GM12878 (cell line): ENCODE results near the gene KIAA1671. TPM values are rescaled to one million over a fixed set of nuclear protein-coding genes. Genes with fewer than 3 reads are reported as not detected.

Experiments used
- CBFB ChIP-seq: IDR thresholded peaks from 2 replicates; pipeline ENCODE4 v1.6.1; 2016; ENCODE audit warnings: antibody characterized with exemption, low read depth
- DPF2 ChIP-seq: fragments of 450-650 bp; IDR thresholded peaks from 2 replicates; pipeline ENCODE4 v1.6.1; 2017; ENCODE audit warnings: mild to moderate bottlenecking
- ETV6 ChIP-seq, 2 experiments: fragments of 450-650 bp in 1 of 2; IDR thresholded peaks in 1 of 2; conservative IDR thresholded peaks in 1 of 2; 2 replicates each; pipeline ENCODE4 v1.6.1; 2014; ENCODE audit warnings: antibody characterized with exemption in 1 of 2, borderline replicate concordance in 1 of 2, low read depth in 1 of 2, mild to moderate bottlenecking in 1 of 2, moderate library complexity in 1 of 2
- IKZF1 ChIP-seq: fragments of 450-650 bp; conservative IDR thresholded peaks from 2 replicates; pipeline ENCODE4 v1.6.1; 2017; ENCODE audit warnings: antibody characterized with exemption, mild to moderate bottlenecking
- KLF5 ChIP-seq: fragments of 450-650 bp; IDR thresholded peaks from 2 replicates; pipeline ENCODE4 v1.6.1; 2014; ENCODE audit warnings: mild to moderate bottlenecking; ENCODE audit not compliant: partially characterized antibody
- NBN ChIP-seq: fragments of 450-650 bp; IDR thresholded peaks from 2 replicates; pipeline ENCODE4 v1.6.1; 2016
- NFYA ChIP-seq: IDR thresholded peaks from 2 replicates; pipeline ENCODE4 v1.6.1; 2011; ENCODE audit warnings: low read depth, mild to moderate bottlenecking, low read length, improper control_type of control experiment, borderline replicate concordance
- RAD21 ChIP-seq: IDR thresholded peaks from 2 replicates; pipeline ENCODE4 v1.6.1; 2011; ENCODE audit warnings: mild to moderate bottlenecking, low read depth, low read length, moderate library complexity; ENCODE audit not compliant: insufficient read depth
- SIN3A ChIP-seq: IDR thresholded peaks from 2 replicates; pipeline ENCODE4 v1.6.1; 2012; ENCODE audit warnings: low read depth, low read length, improper control_type of control experiment
- SMAD1 ChIP-seq: fragments of 450-650 bp; IDR thresholded peaks from 2 replicates; pipeline ENCODE4 v1.6.1; 2018; ENCODE audit warnings: mild to moderate bottlenecking, low read depth; ENCODE audit not compliant: partially characterized antibody
- STAT1 ChIP-seq: fragments of 450-650 bp; conservative IDR thresholded peaks from 2 replicates; pipeline ENCODE4 v1.6.1; 2014; ENCODE audit warnings: antibody characterized with exemption, mild to moderate bottlenecking
- TARDBP ChIP-seq: IDR thresholded peaks from 2 replicates; pipeline ENCODE4 v1.6.1; 2016; ENCODE audit warnings: borderline replicate concordance
- TCF3 ChIP-seq: IDR thresholded peaks from 2 replicates; pipeline ENCODE4 v1.6.1; 2012; ENCODE audit warnings: low read depth, mild to moderate bottlenecking, low read length, borderline replicate concordance; ENCODE audit not compliant: insufficient read depth
- ZNF274 ChIP-seq: IDR thresholded peaks from one replicate; pipeline ENCODE4 v1.8.0; 2011; ENCODE audit not compliant: insufficient read length, insufficient read depth
- polyA plus RNA-seq, 11 experiments: library from polyadenylated mRNA; depleted of rRNA in 4 of 11; unstranded in 6 of 11; stranded (reverse) in 5 of 11; fragments of >200 nt; fragmentation: Nextera tagmentation in 4 of 11; fragmentation: Illumina TruSeq in 1 of 11; extraction: Ambion mirVana in 4 of 11; extraction: Trizol in 1 of 11; gene quantifications; 1 replicate in 1 of 11; 2 replicates in 10 of 11; pipeline versions ENCODE4 v1.2.1 to v1.2.3, GENCODE V29; 2011 to 2016; ENCODE audit warnings: inconsistent platforms in 2 of 11, missing spikeins in 2 of 11, low read depth in 1 of 11
- total RNA-seq, 4 experiments: library from RNA; depleted of rRNA in 3 of 4; stranded (reverse); fragments of >200 nt in 3 of 4; fragmentation: Illumina TruSeq in 1 of 4; extraction: Trizol in 1 of 4; gene quantifications; 2 replicates each; pipeline versions ENCODE4 v1.2.1 to v1.2.3, GENCODE V29; 2013 to 2021
- TF ChIP-seq, protein P1 (sequence below): fragments of 450-650 bp; IDR thresholded peaks from 2 replicates; pipeline ENCODE4 v1.6.1; 2017; ENCODE audit warnings: low read depth, mild to moderate bottlenecking, moderate library complexity
- TF ChIP-seq, protein P2 (sequence below), 3 experiments: IDR thresholded peaks in 2 of 3; conservative IDR thresholded peaks in 1 of 3; 2 replicates each; pipeline ENCODE4 v1.5.1; 2011; ENCODE audit warnings: low read depth in 3 of 3, low read length in 3 of 3, mild to moderate bottlenecking in 3 of 3, control low read depth in 2 of 3, moderate library complexity in 2 of 3, inconsistent platforms in 1 of 3, mixed read lengths in 1 of 3; ENCODE audit not compliant: control insufficient read depth in 2 of 3, insufficient read depth in 1 of 3; ENCODE audit errors: extremely low read depth in 1 of 3
- TF ChIP-seq, protein P3 (sequence below): fragments of 450-650 bp; IDR thresholded peaks from 2 replicates; pipeline ENCODE4 v1.6.1; 2018; ENCODE audit warnings: borderline replicate concordance, mild to moderate bottlenecking; ENCODE audit not compliant: partially characterized antibody
- TF ChIP-seq, protein P4 (sequence below): fragments of 450-650 bp; IDR thresholded peaks from 2 replicates; pipeline ENCODE4 v1.6.1; 2017; ENCODE audit warnings: mild to moderate bottlenecking, moderate library complexity

KIAA1671 gene
- total and polyA plus RNA-seq, 10 of the 15 experiments (the other 5 are each of a cell fraction or from before 2014, with no cell fraction given) = 0.05 to 2.7 (median 0.33) TPM

GRCh38 chr22:25235547-25236290 is 283.2 kb downstream of the KIAA1671 start (continued):
- TF ChIP-seq NFYA (peak; percentile 8; the same call in 1 of the 2 replicates), DPF2 (peak; percentile 83), RAD21 (peak; percentile 83), SIN3A (no peak), CBFB (no peak), TARDBP (no peak), ETV6 (conservative IDR thresholded peaks at IDR 0.05 in 1 of 2, IDR thresholded peaks at IDR 0.05 in 1 of 2; ENCODE audit: borderline replicate concordance in 1 of 2, low read depth in 1 of 2) (no peak), KLF5 (no peak), STAT1 (no peak), IKZF1 (no peak), ZNF274 (no peak), NBN (no peak), SMAD1 (no peak), TCF3 (no peak)
- TF ChIP-seq, protein P1, sequence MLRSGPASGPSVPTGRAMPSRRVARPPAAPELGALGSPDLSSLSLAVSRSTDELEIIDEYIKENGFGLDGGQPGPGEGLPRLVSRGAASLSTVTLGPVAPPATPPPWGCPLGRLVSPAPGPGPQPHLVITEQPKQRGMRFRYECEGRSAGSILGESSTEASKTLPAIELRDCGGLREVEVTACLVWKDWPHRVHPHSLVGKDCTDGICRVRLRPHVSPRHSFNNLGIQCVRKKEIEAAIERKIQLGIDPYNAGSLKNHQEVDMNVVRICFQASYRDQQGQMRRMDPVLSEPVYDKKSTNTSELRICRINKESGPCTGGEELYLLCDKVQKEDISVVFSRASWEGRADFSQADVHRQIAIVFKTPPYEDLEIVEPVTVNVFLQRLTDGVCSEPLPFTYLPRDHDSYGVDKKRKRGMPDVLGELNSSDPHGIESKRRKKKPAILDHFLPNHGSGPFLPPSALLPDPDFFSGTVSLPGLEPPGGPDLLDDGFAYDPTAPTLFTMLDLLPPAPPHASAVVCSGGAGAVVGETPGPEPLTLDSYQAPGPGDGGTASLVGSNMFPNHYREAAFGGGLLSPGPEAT = no peak
- TF ChIP-seq, protein P2, sequence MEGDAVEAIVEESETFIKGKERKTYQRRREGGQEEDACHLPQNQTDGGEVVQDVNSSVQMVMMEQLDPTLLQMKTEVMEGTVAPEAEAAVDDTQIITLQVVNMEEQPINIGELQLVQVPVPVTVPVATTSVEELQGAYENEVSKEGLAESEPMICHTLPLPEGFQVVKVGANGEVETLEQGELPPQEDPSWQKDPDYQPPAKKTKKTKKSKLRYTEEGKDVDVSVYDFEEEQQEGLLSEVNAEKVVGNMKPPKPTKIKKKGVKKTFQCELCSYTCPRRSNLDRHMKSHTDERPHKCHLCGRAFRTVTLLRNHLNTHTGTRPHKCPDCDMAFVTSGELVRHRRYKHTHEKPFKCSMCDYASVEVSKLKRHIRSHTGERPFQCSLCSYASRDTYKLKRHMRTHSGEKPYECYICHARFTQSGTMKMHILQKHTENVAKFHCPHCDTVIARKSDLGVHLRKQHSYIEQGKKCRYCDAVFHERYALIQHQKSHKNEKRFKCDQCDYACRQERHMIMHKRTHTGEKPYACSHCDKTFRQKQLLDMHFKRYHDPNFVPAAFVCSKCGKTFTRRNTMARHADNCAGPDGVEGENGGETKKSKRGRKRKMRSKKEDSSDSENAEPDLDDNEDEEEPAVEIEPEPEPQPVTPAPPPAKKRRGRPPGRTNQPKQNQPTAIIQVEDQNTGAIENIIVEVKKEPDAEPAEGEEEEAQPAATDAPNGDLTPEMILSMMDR (IDR thresholded peaks at IDR 0.05 in 2 of 3, conservative IDR thresholded peaks at IDR 0.05 in 1 of 3; ENCODE audit: control insufficient read depth in 2 of 3, extremely low read depth in 1 of 3, insufficient read depth in 1 of 3, low read depth in 3 of 3, low read length in 3 of 3) = peak; percentile 75 to 93 (median 87)
- TF ChIP-seq, protein P3, sequence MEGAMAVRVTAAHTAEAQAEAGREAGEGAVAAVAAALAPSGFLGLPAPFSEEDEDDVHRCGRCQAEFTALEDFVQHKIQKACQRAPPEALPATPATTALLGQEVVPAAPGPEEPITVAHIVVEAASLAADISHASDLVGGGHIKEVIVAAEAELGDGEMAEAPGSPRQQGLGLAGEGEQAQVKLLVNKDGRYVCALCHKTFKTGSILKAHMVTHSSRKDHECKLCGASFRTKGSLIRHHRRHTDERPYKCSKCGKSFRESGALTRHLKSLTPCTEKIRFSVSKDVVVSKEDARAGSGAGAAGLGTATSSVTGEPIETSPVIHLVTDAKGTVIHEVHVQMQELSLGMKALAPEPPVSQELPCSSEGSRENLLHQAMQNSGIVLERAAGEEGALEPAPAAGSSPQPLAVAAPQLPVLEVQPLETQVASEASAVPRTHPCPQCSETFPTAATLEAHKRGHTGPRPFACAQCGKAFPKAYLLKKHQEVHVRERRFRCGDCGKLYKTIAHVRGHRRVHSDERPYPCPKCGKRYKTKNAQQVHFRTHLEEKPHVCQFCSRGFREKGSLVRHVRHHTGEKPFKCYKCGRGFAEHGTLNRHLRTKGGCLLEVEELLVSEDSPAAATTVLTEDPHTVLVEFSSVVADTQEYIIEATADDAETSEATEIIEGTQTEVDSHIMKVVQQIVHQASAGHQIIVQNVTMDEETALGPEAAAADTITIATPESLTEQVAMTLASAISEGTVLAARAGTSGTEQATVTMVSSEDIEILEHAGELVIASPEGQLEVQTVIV = no peak
- TF ChIP-seq, protein P4, sequence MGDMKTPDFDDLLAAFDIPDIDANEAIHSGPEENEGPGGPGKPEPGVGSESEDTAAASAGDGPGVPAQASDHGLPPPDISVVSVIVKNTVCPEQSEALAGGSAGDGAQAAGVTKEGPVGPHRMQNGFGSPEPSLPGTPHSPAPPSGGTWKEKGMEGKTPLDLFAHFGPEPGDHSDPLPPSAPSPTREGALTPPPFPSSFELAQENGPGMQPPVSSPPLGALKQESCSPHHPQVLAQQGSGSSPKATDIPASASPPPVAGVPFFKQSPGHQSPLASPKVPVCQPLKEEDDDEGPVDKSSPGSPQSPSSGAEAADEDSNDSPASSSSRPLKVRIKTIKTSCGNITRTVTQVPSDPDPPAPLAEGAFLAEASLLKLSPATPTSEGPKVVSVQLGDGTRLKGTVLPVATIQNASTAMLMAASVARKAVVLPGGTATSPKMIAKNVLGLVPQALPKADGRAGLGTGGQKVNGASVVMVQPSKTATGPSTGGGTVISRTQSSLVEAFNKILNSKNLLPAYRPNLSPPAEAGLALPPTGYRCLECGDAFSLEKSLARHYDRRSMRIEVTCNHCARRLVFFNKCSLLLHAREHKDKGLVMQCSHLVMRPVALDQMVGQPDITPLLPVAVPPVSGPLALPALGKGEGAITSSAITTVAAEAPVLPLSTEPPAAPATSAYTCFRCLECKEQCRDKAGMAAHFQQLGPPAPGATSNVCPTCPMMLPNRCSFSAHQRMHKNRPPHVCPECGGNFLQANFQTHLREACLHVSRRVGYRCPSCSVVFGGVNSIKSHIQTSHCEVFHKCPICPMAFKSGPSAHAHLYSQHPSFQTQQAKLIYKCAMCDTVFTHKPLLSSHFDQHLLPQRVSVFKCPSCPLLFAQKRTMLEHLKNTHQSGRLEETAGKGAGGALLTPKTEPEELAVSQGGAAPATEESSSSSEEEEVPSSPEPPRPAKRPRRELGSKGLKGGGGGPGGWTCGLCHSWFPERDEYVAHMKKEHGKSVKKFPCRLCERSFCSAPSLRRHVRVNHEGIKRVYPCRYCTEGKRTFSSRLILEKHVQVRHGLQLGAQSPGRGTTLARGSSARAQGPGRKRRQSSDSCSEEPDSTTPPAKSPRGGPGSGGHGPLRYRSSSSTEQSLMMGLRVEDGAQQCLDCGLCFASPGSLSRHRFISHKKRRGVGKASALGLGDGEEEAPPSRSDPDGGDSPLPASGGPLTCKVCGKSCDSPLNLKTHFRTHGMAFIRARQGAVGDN = no peak
